Endodermal cell (in vitro differentiated cells): Measurements from ENCODE around the gene PITPNC1. TPM values are rescaled to one million over a fixed set of nuclear protein-coding genes. Genes with fewer than 3 reads are reported as not detected.

Experiments
- DNase-seq: peaks from one replicate; pipeline ENCODE4 v3.0.0-alpha.2; 2017
- H3K27ac ChIP-seq: 2 replicates; pipeline ENCODE4 v1.5.1; 2013; ENCODE audit warnings: mild to moderate bottlenecking, low read depth, low read length, moderate library complexity
- H3K27me3 ChIP-seq: 2 replicates; pipeline ENCODE4 v1.6.1; 2013; ENCODE audit warnings: mild to moderate bottlenecking, low read length, moderate library complexity; ENCODE audit not compliant: insufficient read depth, control insufficient read depth, poor library complexity, severe bottlenecking
- H3K36me3 ChIP-seq: 2 replicates; pipeline ENCODE4 v1.7.0; 2013; ENCODE audit warnings: mild to moderate bottlenecking, low read length, moderate library complexity; ENCODE audit not compliant: control insufficient read depth, insufficient read depth
- H3K4me1 ChIP-seq: one replicate; pipeline ENCODE4 v1.7.0; 2013; ENCODE audit warnings: low read length; ENCODE audit not compliant: control insufficient read depth, insufficient read depth
- H3K4me3 ChIP-seq: 2 replicates; pipeline ENCODE4 v1.5.1; 2013; ENCODE audit warnings: mild to moderate bottlenecking, low read length, moderate library complexity
- H3K9ac ChIP-seq: 2 replicates; pipeline ENCODE4 v1.6.1; 2013; ENCODE audit warnings: mild to moderate bottlenecking, low read length, moderate library complexity; ENCODE audit not compliant: poor library complexity, severe bottlenecking; ENCODE audit errors: extremely low read depth
- H3K9me3 ChIP-seq: 2 replicates; pipeline ENCODE4 v1.6.1; 2013; ENCODE audit warnings: mild to moderate bottlenecking, low read length, moderate library complexity; ENCODE audit not compliant: control insufficient read depth
- H3K27ac Mint-ChIP-seq: 2 replicates; pipeline ENCODE4 v1.8.0; 2020; ENCODE audit warnings: mixed read lengths
- H3K27me3 Mint-ChIP-seq: 2 replicates; pipeline ENCODE4 v1.8.0; 2021; ENCODE audit warnings: mild to moderate bottlenecking, mixed read lengths; ENCODE audit not compliant: insufficient read depth
- H3K36me3 Mint-ChIP-seq: 2 replicates; pipeline ENCODE4 v1.8.0; 2020; ENCODE audit warnings: low read depth, mixed read lengths
- H3K4me1 Mint-ChIP-seq: 2 replicates; pipeline ENCODE4 v1.8.0; 2020; ENCODE audit warnings: mixed read lengths
- H3K4me3 Mint-ChIP-seq: 2 replicates; pipeline ENCODE4 v1.8.0; 2020; ENCODE audit warnings: mild to moderate bottlenecking, moderate library complexity, mixed read lengths
- H3K9me3 Mint-ChIP-seq: 2 replicates; pipeline ENCODE4 v1.8.0; 2020; ENCODE audit warnings: mild to moderate bottlenecking, mixed read lengths
- WGBS, 2 experiments: methylation state at CpG; one replicate each; pipeline versions ENCODE4 v1.1.5 to v1.1.7; 2013; ENCODE audit warnings: missing lambda C conversion rate in 2 of 2, mixed read lengths in 1 of 2; ENCODE audit not compliant: insufficient coverage in 1 of 2, insufficient read length in 1 of 2; 5-methylcytosine and 5-hydroxymethylcytosine counted together
- total RNA-seq, 2 donors: library from RNA; stranded (reverse); fragmentation: NEBNext Ultra II Directional in 1 of 2; extraction: Animal tissue kit (Norgen Biotek cat#: 25700) in 1 of 2; gene quantifications; 2 replicates in 1 of 2; 3 replicates in 1 of 2; pipeline ENCODE4 v1.2.1, GENCODE V29; 2021
- TF ChIP-seq, protein P1 (sequence below): fragments of 200-600 bp; sonication (generic); conservative IDR thresholded peaks from 2 replicates; pipeline ENCODE4 v1.5.0; 2021; ENCODE audit warnings: antibody characterized with exemption, mild to moderate bottlenecking

PITPNC1 gene
- total RNA-seq, 2 donors from 2014 or later, result 28.9 to 36.4 TPM

GRCh38 chr17:67620636-67621035 is 243.6 kb downstream of the PITPNC1 start:
- H3K9me3 ChIP-seq, result no peaks in the 10 kb centered on the region
- H3K27me3 ChIP-seq, result no peaks in the 10 kb centered on the region
- H3K27ac ChIP-seq, result no peak overlapping the region
- H3K9ac ChIP-seq, result no peak overlapping the region
- no peaks in the 10 kb centered on the region for H3K4me1 ChIP-seq
- H3K4me3 Mint-ChIP-seq, result no peak overlapping the region
- no peak overlapping the region for H3K4me3 ChIP-seq
- DNase-seq, result no peak
- H3K36me3 ChIP-seq, result no peaks in the 10 kb centered on the region
- H3K27me3 Mint-ChIP-seq, result no peaks in the 10 kb centered on the region
- no peaks in the 10 kb centered on the region for H3K4me1 Mint-ChIP-seq
- no peaks in the 10 kb centered on the region for H3K9me3 Mint-ChIP-seq
- 96 to 97% methylated on average over 6 to 8 of the region's 8 CpGs for WGBS, 2 experiments
- no peak overlapping the region for H3K27ac Mint-ChIP-seq
- TF ChIP-seq, protein P1, sequence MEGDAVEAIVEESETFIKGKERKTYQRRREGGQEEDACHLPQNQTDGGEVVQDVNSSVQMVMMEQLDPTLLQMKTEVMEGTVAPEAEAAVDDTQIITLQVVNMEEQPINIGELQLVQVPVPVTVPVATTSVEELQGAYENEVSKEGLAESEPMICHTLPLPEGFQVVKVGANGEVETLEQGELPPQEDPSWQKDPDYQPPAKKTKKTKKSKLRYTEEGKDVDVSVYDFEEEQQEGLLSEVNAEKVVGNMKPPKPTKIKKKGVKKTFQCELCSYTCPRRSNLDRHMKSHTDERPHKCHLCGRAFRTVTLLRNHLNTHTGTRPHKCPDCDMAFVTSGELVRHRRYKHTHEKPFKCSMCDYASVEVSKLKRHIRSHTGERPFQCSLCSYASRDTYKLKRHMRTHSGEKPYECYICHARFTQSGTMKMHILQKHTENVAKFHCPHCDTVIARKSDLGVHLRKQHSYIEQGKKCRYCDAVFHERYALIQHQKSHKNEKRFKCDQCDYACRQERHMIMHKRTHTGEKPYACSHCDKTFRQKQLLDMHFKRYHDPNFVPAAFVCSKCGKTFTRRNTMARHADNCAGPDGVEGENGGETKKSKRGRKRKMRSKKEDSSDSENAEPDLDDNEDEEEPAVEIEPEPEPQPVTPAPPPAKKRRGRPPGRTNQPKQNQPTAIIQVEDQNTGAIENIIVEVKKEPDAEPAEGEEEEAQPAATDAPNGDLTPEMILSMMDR, result no peak
- peaks cover 6% of the 10 kb centered on the region for H3K36me3 Mint-ChIP-seq

- Mint-ChIP-seq H3K36me3 (peaks cover 18% of the 10 kb centered on the region), H3K27me3 (no peaks in the 10 kb centered on the region), H3K4me3 (no peak overlapping the region), H3K27ac (no peak overlapping the region), H3K4me1 (no peaks in the 10 kb centered on the region), H3K9me3 (peaks cover 3% of the 10 kb centered on the region)
- Histone ChIP-seq H3K4me1 (no peaks in the 10 kb centered on the region), H3K36me3 (no peaks in the 10 kb centered on the region), H3K27ac (no peak overlapping the region), H3K9ac (no peak overlapping the region), H3K4me3 (no peak overlapping the region), H3K27me3 (no peaks in the 10 kb centered on the region), H3K9me3 (no peaks in the 10 kb centered on the region)
- DNase-seq, result no peak
- 92% methylated on average over 2 of the region's 2 CpGs for WGBS, 2 experiments
- TF ChIP-seq, protein P1, result no peak
Observed at GRCh38 chr17:67623767-67624166, 246.7 kb downstream of the PITPNC1 start.

- no peak for DNase-seq
- H3K27ac Mint-ChIP-seq, result peak overlapping the region; percentile 77
Observed at GRCh38 chr17:67624886-67625656, 248.0 kb downstream of the PITPNC1 start.

More at GRCh38 chr17:67624886-67625656, 248.0 kb downstream of the PITPNC1 start:
- no peaks in the 10 kb centered on the region for H3K27me3 ChIP-seq
- H3K27me3 Mint-ChIP-seq, result no peaks in the 10 kb centered on the region
- peaks cover 3% of the 10 kb centered on the region for H3K9me3 Mint-ChIP-seq
- no peak overlapping the region for H3K4me3 ChIP-seq
- peaks cover 18% of the 10 kb centered on the region for H3K36me3 Mint-ChIP-seq
- H3K9me3 ChIP-seq, result no peaks in the 10 kb centered on the region
- H3K27ac ChIP-seq, result no peak overlapping the region
- H3K4me1 ChIP-seq, result no peaks in the 10 kb centered on the region
- TF ChIP-seq, protein P1, result no peak
- H3K36me3 ChIP-seq, result no peaks in the 10 kb centered on the region
- no peaks in the 10 kb centered on the region for H3K4me1 Mint-ChIP-seq
- no peak overlapping the region for H3K9ac ChIP-seq
- WGBS, 2 experiments, result 93 to 94% methylated on average over 4 to 10 of the region's 11 CpGs
- H3K4me3 Mint-ChIP-seq, result no peak overlapping the region
